HepG2 (cell line): ENCODE data around the gene SBSN. TPM values are rescaled to one million over a fixed set of nuclear protein-coding genes. Genes with fewer than 3 reads are reported as not detected.

ENCODE experiments used
- ARID5B ChIP-seq: IDR thresholded peaks from 2 replicates; pipeline ENCODE4 v1.4.0; 2020; ENCODE audit warnings: mild to moderate bottlenecking, missing genetic modification reagents
- ARNT ChIP-seq: fragments of 450-650 bp; IDR thresholded peaks from 2 replicates; pipeline ENCODE4 v1.6.1; 2017
- BHLHE40 ChIP-seq: IDR thresholded peaks from 2 replicates; pipeline ENCODE4 v1.6.1; 2011; ENCODE audit warnings: low read length, improper control_type of control experiment
- BRCA1 ChIP-seq: sonication (generic); formaldehyde crosslinking; IDR thresholded peaks from 2 replicates; pipeline ENCODE4 v1.4.0; 2020; ENCODE audit warnings: missing genetic modification reagents
- DZIP1 ChIP-seq: sonication (generic); formaldehyde crosslinking; IDR thresholded peaks from 2 replicates; pipeline ENCODE4 v1.5.0; 2020; ENCODE audit warnings: mild to moderate bottlenecking, missing genetic modification reagents
- HINFP ChIP-seq: sonication (generic); formaldehyde crosslinking; IDR thresholded peaks from 2 replicates; pipeline ENCODE4 v1.4.0; 2020; ENCODE audit warnings: low read depth, mild to moderate bottlenecking, missing genetic modification reagents
- JUNB ChIP-seq: sonication (generic); formaldehyde crosslinking; IDR thresholded peaks from 2 replicates; pipeline ENCODE4 v1.8.0; 2022; ENCODE audit warnings: missing genetic modification reagents, mild to moderate bottlenecking, borderline replicate concordance
- JUND ChIP-seq: sonication (generic); formaldehyde crosslinking; IDR thresholded peaks from 2 replicates; pipeline ENCODE4 v1.8.0; 2022; ENCODE audit warnings: mild to moderate bottlenecking, missing genetic modification reagents
- MTA3 ChIP-seq: sonication (generic); formaldehyde crosslinking; IDR thresholded peaks from 2 replicates; pipeline ENCODE4 v1.4.0; 2020; ENCODE audit warnings: missing genetic modification reagents
- MYNN ChIP-seq: sonication (generic); formaldehyde crosslinking; IDR thresholded peaks from 2 replicates; pipeline ENCODE4 v1.4.0; 2020; ENCODE audit warnings: mild to moderate bottlenecking, low read depth, missing genetic modification reagents
- POLR2AphosphoS2 ChIP-seq: IDR thresholded peaks from 2 replicates; pipeline ENCODE4 v1.6.1; 2011; ENCODE audit warnings: low read depth, low read length, improper control_type of control experiment
- RAD21 ChIP-seq: fragments of 450-650 bp; formaldehyde crosslinking; IDR thresholded peaks from 2 replicates; pipeline ENCODE4 v1.5.0; 2020; ENCODE audit warnings: mild to moderate bottlenecking
- RAD51 ChIP-seq: fragments of 450-650 bp; IDR thresholded peaks from 2 replicates; pipeline ENCODE4 v1.6.1; 2016; ENCODE audit warnings: borderline replicate concordance
- SATB2 ChIP-seq: sonication (generic); formaldehyde crosslinking; IDR thresholded peaks from 2 replicates; pipeline ENCODE4 v1.5.0; 2020; ENCODE audit warnings: missing genetic modification reagents
- ZFP62 ChIP-seq: sonication (generic); formaldehyde crosslinking; IDR thresholded peaks from 2 replicates; pipeline ENCODE4 v1.4.0; 2020; ENCODE audit warnings: missing genetic modification reagents
- ZNF510 ChIP-seq: sonication (generic); formaldehyde crosslinking; IDR thresholded peaks from 2 replicates; pipeline ENCODE4 v1.4.0; 2020; ENCODE audit warnings: low read depth, mild to moderate bottlenecking, missing genetic modification reagents
- ZNF710 ChIP-seq: sonication (generic); formaldehyde crosslinking; IDR thresholded peaks from 2 replicates; pipeline ENCODE4 v1.5.0; 2020; ENCODE audit warnings: mild to moderate bottlenecking, missing genetic modification reagents, borderline replicate concordance
- polyA plus RNA-seq, 8 experiments: library from polyadenylated mRNA; depleted of rRNA in 3 of 8; stranded (reverse) in 7 of 8; unstranded in 1 of 8; fragments of >200 nt; fragmentation: Illumina TruSeq in 4 of 8; extraction: Trizol in 4 of 8; gene quantifications; 2 replicates each; pipeline versions ENCODE4 v1.2.1 to v1.2.3, GENCODE V29; 2011 to 2016; ENCODE audit warnings: low read depth in 4 of 8, missing spikeins in 1 of 8, mixed read lengths in 1 of 8; ENCODE audit not compliant: insufficient read depth in 1 of 8
- total RNA-seq, 5 experiments: library from RNA; depleted of rRNA; stranded (reverse); fragments of >200 nt; fragmentation: Illumina TruSeq; extraction: Trizol; gene quantifications; 2 replicates each; pipeline ENCODE4 v1.2.3, GENCODE V29; 2016; ENCODE audit warnings: low read depth in 1 of 5

Gene SBSN
- total and polyA plus RNA-seq, 2 of the 13 experiments (the other 11 are each of a cell fraction or from before 2014, with no cell fraction given), result not detected

- TF ChIP-seq HINFP (CRISPR knock-in tag) (0 out of 2 replicates have a peak, but pooled peaks have one; percentile 23), MYNN (CRISPR knock-in tag) (no peak), BHLHE40 (no peak), POLR2AphosphoS2 (no peak), ARNT (no peak), RAD51 (no peak), ZNF510 (CRISPR knock-in tag) (no peak), BRCA1 (CRISPR knock-in tag) (no peak), JUNB (CRISPR knock-in tag) (no peak), ZFP62 (CRISPR knock-in tag) (no peak), MTA3 (CRISPR knock-in tag) (no peak), ZNF710 (CRISPR knock-in tag) (peak; percentile 29; the same call in 1 of the 2 replicates), ARID5B (CRISPR knock-in tag) (peak; percentile 48; the same call in 1 of the 2 replicates), JUND (CRISPR knock-in tag) (no peak), RAD21 (peak; percentile 78), DZIP1 (no peak), SATB2 (CRISPR knock-in tag) (no peak)
These were observed 18.1 kb downstream of the SBSN start (continued) for GRCh38 chr19:35509861-35510625.
